AG10803 (cell line): Measurements from ENCODE around the gene C12orf75.

ENCODE experiments used
- DNase-seq: peaks from one replicate; pipeline ENCODE4 v3.0.0; 2010; ENCODE audit warnings: low read depth
- H3K4me3 ChIP-seq: 2 replicates; pipeline ENCODE4 v1.5.1; 2011; ENCODE audit warnings: mild to moderate bottlenecking, low read length, control low read depth
- TF ChIP-seq, protein P1 (sequence below): conservative IDR thresholded peaks from 2 replicates; pipeline ENCODE4 v1.5.1; 2011; ENCODE audit warnings: mild to moderate bottlenecking, low read length, control low read depth, inconsistent platforms

The C12orf75 gene

DNA sequence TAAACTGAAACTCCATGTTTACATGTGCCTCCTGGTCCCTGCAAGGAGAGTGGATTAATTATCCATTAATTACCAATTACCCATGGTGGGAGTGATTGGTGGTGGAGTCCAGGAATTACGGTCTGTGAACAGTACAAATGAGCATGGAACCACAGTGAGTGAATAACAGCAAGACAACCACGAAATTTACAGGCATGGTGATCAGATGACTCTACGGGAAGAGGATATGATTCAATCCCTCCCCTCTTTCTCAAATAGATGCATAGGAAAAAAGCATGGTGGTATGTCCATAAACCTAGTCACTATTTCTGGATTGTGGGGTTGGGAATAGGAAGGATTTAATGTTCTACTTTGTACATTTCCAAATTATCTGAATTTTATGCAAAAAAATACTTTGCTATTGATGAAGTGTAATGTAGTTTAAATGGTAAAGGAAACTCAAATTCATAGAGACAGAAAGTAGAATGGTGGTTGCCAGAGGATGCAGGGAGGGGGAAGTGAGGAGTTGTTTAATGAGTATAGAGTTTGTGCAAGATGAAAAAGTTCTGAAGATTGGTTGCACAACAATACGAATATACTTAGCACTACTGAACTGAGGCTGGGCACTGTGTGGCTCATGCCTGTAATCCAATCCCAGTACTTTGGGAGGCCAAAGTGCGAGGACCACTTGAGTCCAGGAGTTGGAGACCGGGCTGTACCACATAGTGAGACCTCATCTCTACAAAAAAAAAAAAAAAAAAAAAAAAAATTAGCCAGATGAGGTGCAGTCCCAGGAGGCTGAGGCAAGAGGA is 41.2 kb upstream of the C12orf75 start:
- no peak overlapping the region for H3K4me3 ChIP-seq
- peak; percentile 28 for DNase-seq
- TF ChIP-seq, protein P1, sequence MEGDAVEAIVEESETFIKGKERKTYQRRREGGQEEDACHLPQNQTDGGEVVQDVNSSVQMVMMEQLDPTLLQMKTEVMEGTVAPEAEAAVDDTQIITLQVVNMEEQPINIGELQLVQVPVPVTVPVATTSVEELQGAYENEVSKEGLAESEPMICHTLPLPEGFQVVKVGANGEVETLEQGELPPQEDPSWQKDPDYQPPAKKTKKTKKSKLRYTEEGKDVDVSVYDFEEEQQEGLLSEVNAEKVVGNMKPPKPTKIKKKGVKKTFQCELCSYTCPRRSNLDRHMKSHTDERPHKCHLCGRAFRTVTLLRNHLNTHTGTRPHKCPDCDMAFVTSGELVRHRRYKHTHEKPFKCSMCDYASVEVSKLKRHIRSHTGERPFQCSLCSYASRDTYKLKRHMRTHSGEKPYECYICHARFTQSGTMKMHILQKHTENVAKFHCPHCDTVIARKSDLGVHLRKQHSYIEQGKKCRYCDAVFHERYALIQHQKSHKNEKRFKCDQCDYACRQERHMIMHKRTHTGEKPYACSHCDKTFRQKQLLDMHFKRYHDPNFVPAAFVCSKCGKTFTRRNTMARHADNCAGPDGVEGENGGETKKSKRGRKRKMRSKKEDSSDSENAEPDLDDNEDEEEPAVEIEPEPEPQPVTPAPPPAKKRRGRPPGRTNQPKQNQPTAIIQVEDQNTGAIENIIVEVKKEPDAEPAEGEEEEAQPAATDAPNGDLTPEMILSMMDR, result no peak

DNA sequence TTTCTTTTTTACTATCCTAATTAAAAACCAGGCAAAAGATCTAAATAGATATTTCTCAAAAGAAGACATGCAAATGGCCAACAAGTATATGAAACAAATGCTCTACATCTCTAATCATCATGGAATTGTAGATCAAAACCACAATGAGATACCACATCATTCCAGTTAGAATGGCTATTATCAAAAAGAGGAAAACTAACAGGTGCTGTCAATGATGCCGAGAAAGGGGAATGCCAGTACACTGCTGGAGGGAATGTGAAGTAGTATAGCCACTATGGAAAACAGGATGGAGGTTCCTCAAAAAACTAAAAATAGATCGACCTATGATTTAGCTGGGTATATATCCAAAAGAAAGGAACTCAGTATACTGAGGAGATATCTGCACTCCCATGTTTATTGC is 39.0 kb upstream of the C12orf75 start:
- TF ChIP-seq, protein P1, result no peak
- no peak overlapping the region for H3K4me3 ChIP-seq

DNA sequence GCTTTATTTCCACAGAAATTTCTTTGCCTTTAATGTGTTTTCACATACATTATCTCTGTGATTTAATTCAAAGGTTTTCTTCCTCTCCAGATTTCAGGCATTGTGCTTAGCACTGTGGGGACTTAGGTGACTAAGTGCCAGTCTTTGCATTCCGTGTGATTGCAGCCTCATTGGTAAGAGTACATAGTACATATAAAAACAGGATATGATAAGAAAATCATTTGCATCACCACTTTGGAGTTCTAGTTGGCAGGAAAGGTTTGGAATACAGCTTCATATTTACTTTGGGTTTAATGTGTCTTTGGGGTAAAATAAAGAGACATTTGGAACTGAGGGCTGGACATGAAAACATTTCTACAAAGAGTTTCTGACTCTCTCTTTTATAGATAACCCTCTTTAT is 37.8 kb upstream of the C12orf75 start:
- H3K4me3 ChIP-seq, result no peak overlapping the region
- TF ChIP-seq, protein P1, result no peak
- peak; percentile 23 for DNase-seq

More for the DNA sequence above, 39.0 kb upstream of the C12orf75 start:
- no peak for DNase-seq

DNA sequence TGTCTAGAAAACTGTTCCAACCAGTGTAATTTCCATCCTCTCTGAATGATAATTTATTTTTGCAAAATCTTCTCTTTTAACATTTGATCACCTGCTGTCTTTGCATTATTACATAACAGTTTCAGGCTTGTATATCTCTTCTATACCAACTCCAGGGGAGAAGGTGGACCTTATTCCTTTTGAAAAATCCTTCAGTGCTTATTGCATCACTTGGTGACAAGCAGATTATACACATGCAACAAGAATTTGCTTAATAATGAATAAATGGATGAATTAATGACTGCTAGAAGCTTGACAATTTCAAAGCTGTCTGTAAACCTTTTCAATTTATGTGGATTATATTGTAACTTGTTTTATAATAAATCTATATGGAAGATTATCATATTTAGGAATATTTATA is 37.3 kb upstream of the C12orf75 start:
- H3K4me3 ChIP-seq, result no peak overlapping the region
- TF ChIP-seq, protein P1, result no peak
- no peak for DNase-seq

DNA sequence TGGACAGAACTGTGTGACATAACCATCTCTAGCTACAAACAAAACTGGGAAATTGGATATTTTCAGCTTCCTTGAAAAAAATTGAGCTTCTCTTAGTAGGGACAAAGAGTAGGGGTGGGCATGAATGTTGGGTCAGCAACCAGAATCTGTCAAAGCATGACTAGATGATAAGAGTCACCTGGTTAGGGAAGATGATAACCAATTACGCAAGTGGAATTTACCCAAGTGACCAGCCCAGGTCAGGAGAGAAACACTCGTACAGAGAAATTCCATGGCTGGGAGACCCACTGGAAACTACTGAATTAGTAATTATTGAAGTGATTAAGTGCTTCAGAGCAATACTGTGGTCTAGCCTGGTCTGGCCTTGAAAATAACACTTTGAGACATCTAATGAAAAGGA is 36.3 kb upstream of the C12orf75 start:
- DNase-seq, result no peak
- H3K4me3 ChIP-seq, result no peak overlapping the region
- TF ChIP-seq, protein P1, result no peak

DNA sequence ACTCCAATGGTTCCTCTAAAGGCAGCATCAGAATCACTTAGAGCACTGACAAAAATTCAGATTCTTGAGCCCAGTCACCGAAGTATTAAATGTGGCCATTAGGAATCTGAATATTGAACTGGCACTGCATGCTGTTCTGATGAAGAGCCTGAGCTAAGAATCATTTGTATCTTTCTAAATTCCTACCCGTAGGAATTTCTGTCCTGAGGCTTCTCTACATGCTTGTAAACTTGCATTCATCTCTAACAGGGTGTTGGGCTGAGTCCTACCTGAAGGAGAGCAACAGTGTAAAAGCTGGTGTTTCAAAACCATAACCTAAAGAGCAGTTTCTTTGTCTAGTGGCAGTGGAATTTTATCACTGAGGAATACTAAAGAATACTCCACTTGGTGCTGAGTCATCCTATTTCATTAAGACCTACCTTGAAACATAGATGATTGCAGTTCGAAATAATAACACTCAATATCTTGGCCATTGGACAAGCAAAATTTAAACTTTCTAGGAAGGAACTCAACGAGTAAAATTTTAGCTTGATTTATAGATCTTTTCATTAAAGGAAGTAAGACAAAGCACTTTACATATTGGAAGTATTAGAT is 35.5 kb upstream of the C12orf75 start:
- no peak overlapping the region for H3K4me3 ChIP-seq
- TF ChIP-seq, protein P1, result no peak
- no peak for DNase-seq
